Panc1 (cell line): ENCODE measurements around the gene TMEM39A.

Experiments used
- POLR2AphosphoS5 ChIP-seq: IDR thresholded peaks from 2 replicates; pipeline ENCODE4 v1.6.1; 2012; ENCODE audit warnings: mild to moderate bottlenecking, low read depth, low read length, moderate library complexity
- TF ChIP-seq, protein P1 (sequence below): fragments of 450-650 bp; IDR thresholded peaks from 2 replicates; pipeline ENCODE4 v1.5.1; 2017; ENCODE audit warnings: mild to moderate bottlenecking
- TF ChIP-seq, protein P2 (sequence below), 2 experiments: IDR thresholded peaks; 2 replicates each; pipeline ENCODE4 v1.6.1; 2011 to 2012; ENCODE audit warnings: low read depth in 2 of 2, control low read depth in 1 of 2, low read length in 1 of 2, mild to moderate bottlenecking in 1 of 2, moderate library complexity in 1 of 2; ENCODE audit not compliant: insufficient read depth in 1 of 2

DNA sequence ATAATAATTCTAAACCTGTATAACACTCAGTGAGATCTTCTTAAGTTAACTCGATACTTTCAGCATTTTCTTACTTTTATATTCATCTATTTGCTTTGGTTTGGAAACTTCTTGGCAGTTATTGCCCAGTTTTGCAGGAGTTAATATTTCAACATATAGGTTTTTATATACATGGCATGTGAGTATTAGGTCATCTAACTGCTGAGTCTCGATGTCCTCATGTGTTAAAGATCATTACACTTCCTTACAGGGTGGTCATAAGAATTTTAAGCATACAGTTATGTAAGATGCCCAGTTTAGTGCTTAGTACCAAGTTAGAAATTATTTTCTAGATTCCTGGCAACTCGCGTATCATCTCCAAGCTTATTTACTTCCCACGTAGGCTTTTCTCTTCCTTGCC is 62.9 kb downstream of the TMEM39A start:
- TF ChIP-seq, protein P1, sequence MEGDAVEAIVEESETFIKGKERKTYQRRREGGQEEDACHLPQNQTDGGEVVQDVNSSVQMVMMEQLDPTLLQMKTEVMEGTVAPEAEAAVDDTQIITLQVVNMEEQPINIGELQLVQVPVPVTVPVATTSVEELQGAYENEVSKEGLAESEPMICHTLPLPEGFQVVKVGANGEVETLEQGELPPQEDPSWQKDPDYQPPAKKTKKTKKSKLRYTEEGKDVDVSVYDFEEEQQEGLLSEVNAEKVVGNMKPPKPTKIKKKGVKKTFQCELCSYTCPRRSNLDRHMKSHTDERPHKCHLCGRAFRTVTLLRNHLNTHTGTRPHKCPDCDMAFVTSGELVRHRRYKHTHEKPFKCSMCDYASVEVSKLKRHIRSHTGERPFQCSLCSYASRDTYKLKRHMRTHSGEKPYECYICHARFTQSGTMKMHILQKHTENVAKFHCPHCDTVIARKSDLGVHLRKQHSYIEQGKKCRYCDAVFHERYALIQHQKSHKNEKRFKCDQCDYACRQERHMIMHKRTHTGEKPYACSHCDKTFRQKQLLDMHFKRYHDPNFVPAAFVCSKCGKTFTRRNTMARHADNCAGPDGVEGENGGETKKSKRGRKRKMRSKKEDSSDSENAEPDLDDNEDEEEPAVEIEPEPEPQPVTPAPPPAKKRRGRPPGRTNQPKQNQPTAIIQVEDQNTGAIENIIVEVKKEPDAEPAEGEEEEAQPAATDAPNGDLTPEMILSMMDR, result no peak
- TF ChIP-seq, protein P2, sequence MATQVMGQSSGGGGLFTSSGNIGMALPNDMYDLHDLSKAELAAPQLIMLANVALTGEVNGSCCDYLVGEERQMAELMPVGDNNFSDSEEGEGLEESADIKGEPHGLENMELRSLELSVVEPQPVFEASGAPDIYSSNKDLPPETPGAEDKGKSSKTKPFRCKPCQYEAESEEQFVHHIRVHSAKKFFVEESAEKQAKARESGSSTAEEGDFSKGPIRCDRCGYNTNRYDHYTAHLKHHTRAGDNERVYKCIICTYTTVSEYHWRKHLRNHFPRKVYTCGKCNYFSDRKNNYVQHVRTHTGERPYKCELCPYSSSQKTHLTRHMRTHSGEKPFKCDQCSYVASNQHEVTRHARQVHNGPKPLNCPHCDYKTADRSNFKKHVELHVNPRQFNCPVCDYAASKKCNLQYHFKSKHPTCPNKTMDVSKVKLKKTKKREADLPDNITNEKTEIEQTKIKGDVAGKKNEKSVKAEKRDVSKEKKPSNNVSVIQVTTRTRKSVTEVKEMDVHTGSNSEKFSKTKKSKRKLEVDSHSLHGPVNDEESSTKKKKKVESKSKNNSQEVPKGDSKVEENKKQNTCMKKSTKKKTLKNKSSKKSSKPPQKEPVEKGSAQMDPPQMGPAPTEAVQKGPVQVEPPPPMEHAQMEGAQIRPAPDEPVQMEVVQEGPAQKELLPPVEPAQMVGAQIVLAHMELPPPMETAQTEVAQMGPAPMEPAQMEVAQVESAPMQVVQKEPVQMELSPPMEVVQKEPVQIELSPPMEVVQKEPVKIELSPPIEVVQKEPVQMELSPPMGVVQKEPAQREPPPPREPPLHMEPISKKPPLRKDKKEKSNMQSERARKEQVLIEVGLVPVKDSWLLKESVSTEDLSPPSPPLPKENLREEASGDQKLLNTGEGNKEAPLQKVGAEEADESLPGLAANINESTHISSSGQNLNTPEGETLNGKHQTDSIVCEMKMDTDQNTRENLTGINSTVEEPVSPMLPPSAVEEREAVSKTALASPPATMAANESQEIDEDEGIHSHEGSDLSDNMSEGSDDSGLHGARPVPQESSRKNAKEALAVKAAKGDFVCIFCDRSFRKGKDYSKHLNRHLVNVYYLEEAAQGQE (IDR thresholded peaks at IDR 0.05; ENCODE audit: insufficient read depth in 1 of 2, low read depth in 2 of 2, low read length in 1 of 2), result no peak
- no peak for TF ChIP-seq POLR2AphosphoS5
